ENCODE results near the gene KIAA0408. TPM values are rescaled to one million over a fixed set of nuclear protein-coding genes. Genes with fewer than 3 reads are reported as not detected.

Gene KIAA0408
- total RNA-seq, 3 donors from 2014 or later = 1.1 to 25.0 (median 2.4) TPM

- ATAC-seq (no peak), DNase-seq (no peak)
- intact Hi-C loops (cut with DNase I, micrococcal nuclease) = no loop called here
- Histone ChIP-seq H3K36me3 (ENCODE audit: low read depth) (no peaks in the 10 kb centered on the region), H3K9me3 (no peaks in the 10 kb centered on the region), H3K4me3 (no peak overlapping the region), H3K4me1 (ENCODE audit: low read depth) (no peaks in the 10 kb centered on the region)
- no peak for TF ChIP-seq CTCF (IDR thresholded peaks at IDR 0.05)
Observed at GRCh38 chr6:127456465-127456864, 2.7 kb downstream of the KIAA0408 start.

- intact Hi-C loops (cut with DNase I, micrococcal nuclease) = no loop called here
- Histone ChIP-seq H3K36me3 (ENCODE audit: low read depth) (no peaks in the 10 kb centered on the region), H3K9me3 (no peaks in the 10 kb centered on the region), H3K4me3 (no peak overlapping the region), H3K4me1 (ENCODE audit: low read depth) (no peaks in the 10 kb centered on the region)
- ATAC-seq = no peak
- TF ChIP-seq CTCF (IDR thresholded peaks at IDR 0.05) = no peak
- no peak for DNase-seq
Observed at GRCh38 chr6:127453845-127454619, 5.2 kb downstream of the KIAA0408 start.

- no peak for ATAC-seq
- H3K4me1 ChIP-seq (ENCODE audit: low read depth) = no peaks in the 10 kb centered on the region
Observed at GRCh38 chr6:127452803-127453202, 6.4 kb downstream of the KIAA0408 start.

DNA sequence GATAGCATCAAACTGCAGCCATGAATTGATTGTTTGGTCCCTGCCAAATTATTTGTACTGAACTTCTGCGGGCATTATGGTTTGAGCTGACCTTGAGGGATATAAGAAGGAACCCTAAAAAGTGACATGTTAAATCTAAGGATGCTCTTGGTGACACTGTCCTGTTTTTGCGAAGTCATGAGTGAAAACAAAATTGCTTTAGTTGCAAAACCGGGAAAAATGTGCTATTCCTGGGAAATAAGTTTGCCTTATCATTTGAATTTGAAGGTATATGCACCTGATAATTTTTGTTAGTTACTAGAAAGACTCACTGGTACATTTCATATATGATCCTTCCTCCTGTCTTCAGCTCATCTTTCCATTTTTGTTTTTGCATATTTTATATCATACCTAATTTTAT lies 7.8 kb downstream of the KIAA0408 start:
- no peaks in the 10 kb centered on the region for H3K4me1 ChIP-seq (ENCODE audit: low read depth)
- H3K4me3 ChIP-seq = no peak overlapping the region
- no peaks in the 10 kb centered on the region for H3K36me3 ChIP-seq (ENCODE audit: low read depth)
- intact Hi-C loops (cut with DNase I, micrococcal nuclease) = no loop called here
- DNase-seq = no peak
- H3K9me3 ChIP-seq = no peaks in the 10 kb centered on the region
- ATAC-seq = no peak
- no peak for TF ChIP-seq CTCF (IDR thresholded peaks at IDR 0.05)

More at GRCh38 chr6:127452803-127453202, 6.4 kb downstream of the KIAA0408 start:
- intact Hi-C loops (cut with DNase I, micrococcal nuclease) = no loop called here
- Histone ChIP-seq H3K4me3 (no peak overlapping the region), H3K9me3 (no peaks in the 10 kb centered on the region), H3K36me3 (ENCODE audit: low read depth) (no peaks in the 10 kb centered on the region)
- no peak for DNase-seq
- TF ChIP-seq CTCF (IDR thresholded peaks at IDR 0.05) = no peak

- H3K36me3 ChIP-seq (ENCODE audit: low read depth) = no peaks in the 10 kb centered on the region
- no peak for TF ChIP-seq CTCF (IDR thresholded peaks at IDR 0.05)
- DNase-seq = no peak
Observed at GRCh38 chr6:127447780-127448179, 11.4 kb downstream of the KIAA0408 start.

More at GRCh38 chr6:127447780-127448179, 11.4 kb downstream of the KIAA0408 start:
- H3K4me1 ChIP-seq (ENCODE audit: low read depth) = no peaks in the 10 kb centered on the region
- intact Hi-C loops (cut with DNase I, micrococcal nuclease) = no loop called here
- H3K9me3 ChIP-seq = no peaks in the 10 kb centered on the region
- no peak for ATAC-seq
- no peak overlapping the region for H3K4me3 ChIP-seq

Data from mucosa of descending colon (tissue), 3 donors.